ENCODE data around the gene COL7A1. TPM values are rescaled to one million over a fixed set of nuclear protein-coding genes. Genes with fewer than 3 reads are reported as not detected.
A peak's percentile ranks its signal among the peaks of the same experiment; 100 is the strongest.

The COL7A1 gene
- total RNA-seq, 1 donor from 2014 or later = 173 TPM

GRCh38 chr3:48625600-48625999, 30.5 kb upstream of the COL7A1 start:
- no peak for FAIRE-seq

GRCh38 chr3:48624767-48625166, 29.6 kb upstream of the COL7A1 start:
- DNase-seq (ENCODE audit: low read depth) (no peak), FAIRE-seq (no peak)
- no peak overlapping the region for H3K4me3 ChIP-seq (ENCODE audit: low read depth, low read length)
- no peaks in the 10 kb centered on the region for H3K27me3 ChIP-seq (ENCODE audit: control insufficient read depth, insufficient read depth, low read length)
- TF ChIP-seq CTCF (IDR thresholded peaks at IDR 0.05; ENCODE audit: insufficient read depth, low read length, severe bottlenecking) = no peak
- H3K36me3 ChIP-seq (ENCODE audit: control insufficient read depth, insufficient read depth, low read length) = peaks cover 20% of the 10 kb centered on the region

More at GRCh38 chr3:48625600-48625999, 30.5 kb upstream of the COL7A1 start:
- H3K27me3 ChIP-seq (ENCODE audit: control insufficient read depth, insufficient read depth, low read length) = no peaks in the 10 kb centered on the region
- no peak for TF ChIP-seq CTCF (IDR thresholded peaks at IDR 0.05; ENCODE audit: insufficient read depth, low read length, severe bottlenecking)
- no peak for DNase-seq (ENCODE audit: low read depth)
- peaks cover 28% of the 10 kb centered on the region for H3K36me3 ChIP-seq (ENCODE audit: control insufficient read depth, insufficient read depth, low read length)
- H3K4me3 ChIP-seq (ENCODE audit: low read depth, low read length) = no peak overlapping the region

- Histone ChIP-seq H3K27me3 (ENCODE audit: control insufficient read depth, insufficient read depth, low read length) (no peaks in the 10 kb centered on the region), H3K4me3 (ENCODE audit: low read depth, low read length) (no peak overlapping the region), H3K36me3 (ENCODE audit: control insufficient read depth, insufficient read depth, low read length) (peaks cover 17% of the 10 kb centered on the region)
- no peak for FAIRE-seq
- no peak for DNase-seq (ENCODE audit: low read depth)
- TF ChIP-seq CTCF (IDR thresholded peaks at IDR 0.05; ENCODE audit: insufficient read depth, low read length, severe bottlenecking) = no peak
Observed at GRCh38 chr3:48623851-48624547, 28.9 kb upstream of the COL7A1 start.

GRCh38 chr3:48621461-48621869, 26.3 kb upstream of the COL7A1 start, which contains the start of gene TMEM89:
TSS of gene TMEM89 (minus strand) at chr3:48621769. CDS start at chr3:48621756, 13 bp downstream.
- no peaks in the 10 kb centered on the region for H3K27me3 ChIP-seq (ENCODE audit: control insufficient read depth, insufficient read depth, low read length)
- DNase-seq (ENCODE audit: low read depth) = no peak
- no peak for FAIRE-seq

GRCh38 chr3:48619541-48620524, 24.7 kb upstream of the COL7A1 start:
- no peaks in the 10 kb centered on the region for H3K27me3 ChIP-seq (ENCODE audit: control insufficient read depth, insufficient read depth, low read length)
- TF ChIP-seq CTCF (IDR thresholded peaks at IDR 0.05; ENCODE audit: insufficient read depth, low read length, severe bottlenecking) = no peak
- peaks cover under 1% of the 10 kb centered on the region for H3K36me3 ChIP-seq (ENCODE audit: control insufficient read depth, insufficient read depth, low read length)
- DNase-seq (ENCODE audit: low read depth) (no peak), FAIRE-seq (peak; percentile 43)
- no peak overlapping the region for H3K4me3 ChIP-seq (ENCODE audit: low read depth, low read length)

More at GRCh38 chr3:48621461-48621869, 26.3 kb upstream of the COL7A1 start, which contains the start of gene TMEM89:
- H3K36me3 ChIP-seq (ENCODE audit: control insufficient read depth, insufficient read depth, low read length) = peaks cover 4% of the 10 kb centered on the region
- H3K4me3 ChIP-seq (ENCODE audit: low read depth, low read length) = no peak within 1 kb of the TSS
- no peak for TF ChIP-seq CTCF (IDR thresholded peaks at IDR 0.05; ENCODE audit: insufficient read depth, low read length, severe bottlenecking)
